HepG2 (cell line): ENCODE measurements around the gene TCAIM. TPM values are rescaled to one million over a fixed set of nuclear protein-coding genes. Genes with fewer than 3 reads are reported as not detected.

ENCODE experiments used
- BRD4 ChIP-seq: sonication (generic); formaldehyde crosslinking; IDR thresholded peaks from 2 replicates; pipeline ENCODE4 v1.4.0; 2020; ENCODE audit warnings: missing genetic modification reagents
- CBFB ChIP-seq: sonication (generic); formaldehyde crosslinking; IDR thresholded peaks from 2 replicates; pipeline ENCODE4 v1.4.0; 2020; ENCODE audit warnings: missing genetic modification reagents
- CBX5 ChIP-seq: sonication (generic); formaldehyde crosslinking; IDR thresholded peaks from 2 replicates; pipeline ENCODE4 v1.4.0; 2020; ENCODE audit warnings: missing genetic modification reagents, borderline replicate concordance
- ESRRA ChIP-seq: sonication (generic); formaldehyde crosslinking; IDR thresholded peaks from 2 replicates; pipeline ENCODE4 v1.5.1; 2020; ENCODE audit warnings: mild to moderate bottlenecking, low read depth, missing genetic modification reagents
- IRF1 ChIP-seq: sonication (generic); formaldehyde crosslinking; IDR thresholded peaks from 2 replicates; pipeline ENCODE4 v1.4.0; 2020; ENCODE audit warnings: low read depth, mild to moderate bottlenecking, missing genetic modification reagents
- JUND ChIP-seq: sonication (generic); formaldehyde crosslinking; IDR thresholded peaks from 2 replicates; pipeline ENCODE4 v1.8.0; 2022; ENCODE audit warnings: mild to moderate bottlenecking, missing genetic modification reagents
- LCORL ChIP-seq, 2 experiments: fragments of 450-650 bp in 1 of 2; sonication (generic) in 1 of 2; formaldehyde crosslinking in 1 of 2; IDR thresholded peaks; 2 replicates each; pipeline versions ENCODE4 v1.5.0 to v1.6.1; 2017 to 2020; ENCODE audit warnings: antibody characterized with exemption in 1 of 2, missing genetic modification reagents in 1 of 2
- PLSCR1 ChIP-seq: sonication (generic); formaldehyde crosslinking; IDR thresholded peaks from 2 replicates; pipeline ENCODE4 v1.5.0; 2020; ENCODE audit warnings: missing genetic modification reagents, mild to moderate bottlenecking, borderline replicate concordance
- RBM22 ChIP-seq: fragments of 200-400 bp; formaldehyde crosslinking; optimal IDR thresholded peaks from 2 replicates; pipeline ENCODE3; 2017; ENCODE audit warnings: mild to moderate bottlenecking, low read length, moderate library complexity
- RFX5 ChIP-seq: IDR thresholded peaks from 2 replicates; pipeline ENCODE4 v1.6.1; 2011; ENCODE audit warnings: low read depth, low read length, improper control_type of control experiment
- RFXANK ChIP-seq: IDR thresholded peaks from 2 replicates; pipeline ENCODE4 v1.6.1; 2016
- RXRB ChIP-seq: IDR thresholded peaks from 2 replicates; pipeline ENCODE4 v1.6.1; 2016; ENCODE audit warnings: borderline replicate concordance, missing genetic modification reagents, missing compliant biosample characterization
- ZFX ChIP-seq: sonication (generic); formaldehyde crosslinking; IDR thresholded peaks from 2 replicates; pipeline ENCODE4 v1.4.0; 2020; ENCODE audit warnings: mild to moderate bottlenecking, low read depth, missing genetic modification reagents, moderate library complexity
- ZMAT5 ChIP-seq: sonication (generic); formaldehyde crosslinking; IDR thresholded peaks from 2 replicates; pipeline ENCODE4 v1.5.0; 2020; ENCODE audit warnings: mild to moderate bottlenecking, low read depth, missing genetic modification reagents, borderline replicate concordance
- ZNF280B ChIP-seq: sonication (generic); formaldehyde crosslinking; IDR thresholded peaks from 2 replicates; pipeline ENCODE4 v1.5.0; 2020; ENCODE audit warnings: missing genetic modification reagents, mild to moderate bottlenecking, borderline replicate concordance
- ZNF343 ChIP-seq: sonication (generic); formaldehyde crosslinking; IDR thresholded peaks from 2 replicates; pipeline ENCODE4 v1.4.0; 2020; ENCODE audit warnings: mild to moderate bottlenecking, missing genetic modification reagents
- ZNF382 ChIP-seq: sonication (generic); formaldehyde crosslinking; IDR thresholded peaks from 2 replicates; pipeline ENCODE4 v1.5.0; 2020; ENCODE audit warnings: missing genetic modification reagents, mild to moderate bottlenecking, borderline replicate concordance
- ZNF414 ChIP-seq: sonication (generic); formaldehyde crosslinking; IDR thresholded peaks from 2 replicates; pipeline ENCODE4 v1.5.0; 2020; ENCODE audit warnings: missing genetic modification reagents
- ZNF513 ChIP-seq: sonication (generic); formaldehyde crosslinking; conservative IDR thresholded peaks from 2 replicates; pipeline ENCODE4 v1.5.0; 2020; ENCODE audit warnings: missing genetic modification reagents
- ZNF605 ChIP-seq: sonication (generic); formaldehyde crosslinking; IDR thresholded peaks from 2 replicates; pipeline ENCODE4 v1.8.0; 2022; ENCODE audit warnings: mild to moderate bottlenecking, missing genetic modification reagents
- ZNF670 ChIP-seq: sonication (generic); formaldehyde crosslinking; IDR thresholded peaks from 2 replicates; pipeline ENCODE4 v1.8.0; 2022; ENCODE audit warnings: mild to moderate bottlenecking, missing genetic modification reagents, borderline replicate concordance
- ZNF740 ChIP-seq: sonication (generic); formaldehyde crosslinking; IDR thresholded peaks from 2 replicates; pipeline ENCODE4 v1.4.0; 2020; ENCODE audit warnings: missing genetic modification reagents
- ZNF83 ChIP-seq: sonication (generic); formaldehyde crosslinking; IDR thresholded peaks from 2 replicates; pipeline ENCODE4 v1.4.0; 2020; ENCODE audit warnings: missing genetic modification reagents, mild to moderate bottlenecking, borderline replicate concordance
- polyA plus RNA-seq, 8 experiments: library from polyadenylated mRNA; depleted of rRNA in 3 of 8; stranded (reverse) in 7 of 8; unstranded in 1 of 8; fragments of >200 nt; fragmentation: Illumina TruSeq in 4 of 8; extraction: Trizol in 4 of 8; gene quantifications; 2 replicates each; pipeline versions ENCODE4 v1.2.1 to v1.2.3, GENCODE V29; 2011 to 2016; ENCODE audit warnings: low read depth in 4 of 8, missing spikeins in 1 of 8, mixed read lengths in 1 of 8; ENCODE audit not compliant: insufficient read depth in 1 of 8
- total RNA-seq, 5 experiments: library from RNA; depleted of rRNA; stranded (reverse); fragments of >200 nt; fragmentation: Illumina TruSeq; extraction: Trizol; gene quantifications; 2 replicates each; pipeline ENCODE4 v1.2.3, GENCODE V29; 2016; ENCODE audit warnings: low read depth in 1 of 5

The TCAIM gene
- total and polyA plus RNA-seq, 2 of the 13 experiments (the other 11 are each of a cell fraction or from before 2014, with no cell fraction given): 16.9 to 22.6 TPM

- TF ChIP-seq IRF1: no peak
- TF ChIP-seq CBX5 (CRISPR knock-in tag): peak; percentile 41
- TF ChIP-seq ZNF740 (CRISPR knock-in tag): peak; percentile 70; the same call in 1 of the 2 replicates
- TF ChIP-seq RFXANK (CRISPR knock-in tag): peak; percentile 81
- TF ChIP-seq ZFX: peak; percentile 99
- no peak for TF ChIP-seq ZNF382 (CRISPR knock-in tag)
- no peak for TF ChIP-seq ZNF513 (CRISPR knock-in tag)
- TF ChIP-seq RBM22: no peak
- TF ChIP-seq ZNF83 (CRISPR knock-in tag): peak; percentile 90
- TF ChIP-seq PLSCR1 (CRISPR knock-in tag): no peak; the same call in 1 of the 2 replicates
- peak; percentile 93 for TF ChIP-seq RFX5
- peak; percentile 87; the same call in 1 of the 2 replicates for TF ChIP-seq CBFB (CRISPR knock-in tag)
- peak; percentile 99 for TF ChIP-seq ZNF280B
- TF ChIP-seq JUND: peak; percentile 60; the same call in 1 of the 2 replicates
- peak; percentile 100 for TF ChIP-seq ZNF605 (CRISPR knock-in tag)
- peak; percentile 89; the same call in 1 of the 2 replicates for TF ChIP-seq ZNF343
- no peak for TF ChIP-seq LCORL (IDR thresholded peaks at IDR 0.05)
- peak; percentile 79 for TF ChIP-seq LCORL (CRISPR knock-in tag; IDR thresholded peaks at IDR 0.05)
- TF ChIP-seq BRD4 (CRISPR knock-in tag): peak; percentile 48; the same call in 1 of the 2 replicates
- TF ChIP-seq ZNF670 (CRISPR knock-in tag): peak; percentile 93
- peak; percentile 65 for TF ChIP-seq RXRB
- TF ChIP-seq ZNF414 (CRISPR knock-in tag): peak; percentile 79; the same call in 1 of the 2 replicates
- TF ChIP-seq ESRRA (CRISPR knock-in tag): peak; percentile 89
- no peak for TF ChIP-seq ZMAT5 (CRISPR knock-in tag)
Observed at GRCh38 chr3:44338010-44338827, at the start of gene TCAIM (continued).
